Measurements from ENCODE around the gene C16orf54. TPM values are rescaled to one million over a fixed set of nuclear protein-coding genes. Genes with fewer than 3 reads are reported as not detected.
A peak's percentile ranks its signal among the peaks of the same experiment; 100 is the strongest.

Gene C16orf54
- total and polyA plus RNA-seq, 2 experiments from 2014 or later = 3.2 TPM; not detected in 1

GRCh38 chr16:29700253-29700987 is 45.4 kb downstream of the C16orf54 start:
- H3K36me3 Mint-ChIP-seq (ENCODE audit: low read depth) = peaks cover 34% of the 10 kb centered on the region
- no peaks in the 10 kb centered on the region; the same call in 1 of the 2 replicates for H3K79me2 ChIP-seq (replicated peaks; ENCODE audit: insufficient read depth)
- no peak overlapping the region for H3K4me3 ChIP-seq
- H3K27me3 ChIP-seq (ENCODE audit: insufficient read depth) = no peaks in the 10 kb centered on the region
- H2AFZ ChIP-seq = no peak overlapping the region
- no peaks in the 10 kb centered on the region for H3K9me2 ChIP-seq (ENCODE audit: insufficient read depth)
- TF ChIP-seq CREB1 (CRISPR knock-in tag; IDR thresholded peaks at IDR 0.05; ENCODE audit: low read depth) = no peak
- TF ChIP-seq ZNF114 (CRISPR knock-in tag; IDR thresholded peaks at IDR 0.05) = no peak
- TF ChIP-seq EZH2phosphoT487 (IDR thresholded peaks at IDR 0.05; ENCODE audit: unreplicated experiment) = no peak
- TF ChIP-seq JUNB (IDR thresholded peaks at IDR 0.05; ENCODE audit: unreplicated experiment) = no peak
- no peak for TF ChIP-seq EZH2 (IDR thresholded peaks at IDR 0.05; ENCODE audit: low read depth, unreplicated experiment)
- TF ChIP-seq NANOG (IDR thresholded peaks at IDR 0.05; ENCODE audit: borderline replicate concordance) = no peak
- no peak for TF ChIP-seq STAT1 (IDR thresholded peaks at IDR 0.05; ENCODE audit: unreplicated experiment)
- TF ChIP-seq CTCF (conservative IDR thresholded peaks at IDR 0.05; ENCODE audit: low read depth in 2 of 2) = peak; percentile 84 to 96
- TF ChIP-seq, protein P1, sequence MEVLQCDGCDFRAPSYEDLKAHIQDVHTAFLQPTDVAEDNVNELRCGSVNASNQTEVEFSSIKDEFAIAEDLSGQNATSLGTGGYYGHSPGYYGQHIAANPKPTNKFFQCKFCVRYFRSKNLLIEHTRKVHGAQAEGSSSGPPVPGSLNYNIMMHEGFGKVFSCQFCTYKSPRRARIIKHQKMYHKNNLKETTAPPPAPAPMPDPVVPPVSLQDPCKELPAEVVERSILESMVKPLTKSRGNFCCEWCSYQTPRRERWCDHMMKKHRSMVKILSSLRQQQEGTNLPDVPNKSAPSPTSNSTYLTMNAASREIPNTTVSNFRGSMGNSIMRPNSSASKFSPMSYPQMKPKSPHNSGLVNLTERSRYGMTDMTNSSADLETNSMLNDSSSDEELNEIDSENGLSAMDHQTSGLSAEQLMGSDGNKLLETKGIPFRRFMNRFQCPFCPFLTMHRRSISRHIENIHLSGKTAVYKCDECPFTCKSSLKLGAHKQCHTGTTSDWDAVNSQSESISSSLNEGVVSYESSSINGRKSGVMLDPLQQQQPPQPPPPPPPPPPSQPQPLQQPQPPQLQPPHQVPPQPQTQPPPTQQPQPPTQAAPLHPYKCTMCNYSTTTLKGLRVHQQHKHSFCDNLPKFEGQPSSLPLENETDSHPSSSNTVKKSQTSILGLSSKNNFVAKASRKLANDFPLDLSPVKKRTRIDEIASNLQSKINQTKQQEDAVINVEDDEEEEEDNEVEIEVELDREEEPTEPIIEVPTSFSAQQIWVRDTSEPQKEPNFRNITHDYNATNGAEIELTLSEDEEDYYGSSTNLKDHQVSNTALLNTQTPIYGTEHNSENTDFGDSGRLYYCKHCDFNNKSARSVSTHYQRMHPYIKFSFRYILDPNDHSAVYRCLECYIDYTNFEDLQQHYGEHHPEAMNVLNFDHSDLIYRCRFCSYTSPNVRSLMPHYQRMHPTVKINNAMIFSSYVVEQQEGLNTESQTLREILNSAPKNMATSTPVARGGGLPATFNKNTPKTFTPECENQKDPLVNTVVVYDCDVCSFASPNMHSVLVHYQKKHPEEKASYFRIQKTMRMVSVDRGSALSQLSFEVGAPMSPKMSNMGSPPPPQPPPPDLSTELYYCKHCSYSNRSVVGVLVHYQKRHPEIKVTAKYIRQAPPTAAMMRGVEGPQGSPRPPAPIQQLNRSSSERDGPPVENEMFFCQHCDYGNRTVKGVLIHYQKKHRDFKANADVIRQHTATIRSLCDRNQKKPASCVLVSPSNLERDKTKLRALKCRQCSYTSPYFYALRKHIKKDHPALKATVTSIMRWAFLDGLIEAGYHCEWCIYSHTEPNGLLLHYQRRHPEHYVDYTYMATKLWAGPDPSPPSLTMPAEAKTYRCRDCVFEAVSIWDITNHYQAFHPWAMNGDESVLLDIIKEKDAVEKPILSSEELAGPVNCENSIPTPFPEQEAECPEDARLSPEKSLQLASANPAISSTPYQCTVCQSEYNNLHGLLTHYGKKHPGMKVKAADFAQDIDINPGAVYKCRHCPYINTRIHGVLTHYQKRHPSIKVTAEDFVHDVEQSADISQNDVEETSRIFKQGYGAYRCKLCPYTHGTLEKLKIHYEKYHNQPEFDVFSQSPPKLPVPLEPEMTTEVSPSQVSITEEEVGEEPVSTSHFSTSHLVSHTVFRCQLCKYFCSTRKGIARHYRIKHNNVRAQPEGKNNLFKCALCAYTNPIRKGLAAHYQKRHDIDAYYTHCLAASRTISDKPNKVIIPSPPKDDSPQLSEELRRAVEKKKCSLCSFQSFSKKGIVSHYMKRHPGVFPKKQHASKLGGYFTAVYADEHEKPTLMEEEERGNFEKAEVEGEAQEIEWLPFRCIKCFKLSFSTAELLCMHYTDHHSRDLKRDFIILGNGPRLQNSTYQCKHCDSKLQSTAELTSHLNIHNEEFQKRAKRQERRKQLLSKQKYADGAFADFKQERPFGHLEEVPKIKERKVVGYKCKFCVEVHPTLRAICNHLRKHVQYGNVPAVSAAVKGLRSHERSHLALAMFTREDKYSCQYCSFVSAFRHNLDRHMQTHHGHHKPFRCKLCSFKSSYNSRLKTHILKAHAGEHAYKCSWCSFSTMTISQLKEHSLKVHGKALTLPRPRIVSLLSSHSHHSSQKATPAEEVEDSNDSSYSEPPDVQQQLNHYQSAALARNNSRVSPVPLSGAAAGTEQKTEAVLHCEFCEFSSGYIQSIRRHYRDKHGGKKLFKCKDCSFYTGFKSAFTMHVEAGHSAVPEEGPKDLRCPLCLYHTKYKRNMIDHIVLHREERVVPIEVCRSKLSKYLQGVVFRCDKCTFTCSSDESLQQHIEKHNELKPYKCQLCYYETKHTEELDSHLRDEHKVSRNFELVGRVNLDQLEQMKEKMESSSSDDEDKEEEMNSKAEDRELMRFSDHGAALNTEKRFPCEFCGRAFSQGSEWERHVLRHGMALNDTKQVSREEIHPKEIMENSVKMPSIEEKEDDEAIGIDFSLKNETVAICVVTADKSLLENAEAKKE (CRISPR knock-in tag; IDR thresholded peaks at IDR 0.05) = no peak
- TF ChIP-seq, protein P2, sequence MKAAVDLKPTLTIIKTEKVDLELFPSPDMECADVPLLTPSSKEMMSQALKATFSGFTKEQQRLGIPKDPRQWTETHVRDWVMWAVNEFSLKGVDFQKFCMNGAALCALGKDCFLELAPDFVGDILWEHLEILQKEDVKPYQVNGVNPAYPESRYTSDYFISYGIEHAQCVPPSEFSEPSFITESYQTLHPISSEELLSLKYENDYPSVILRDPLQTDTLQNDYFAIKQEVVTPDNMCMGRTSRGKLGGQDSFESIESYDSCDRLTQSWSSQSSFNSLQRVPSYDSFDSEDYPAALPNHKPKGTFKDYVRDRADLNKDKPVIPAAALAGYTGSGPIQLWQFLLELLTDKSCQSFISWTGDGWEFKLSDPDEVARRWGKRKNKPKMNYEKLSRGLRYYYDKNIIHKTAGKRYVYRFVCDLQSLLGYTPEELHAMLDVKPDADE (IDR thresholded peaks at IDR 0.05) = no peak
- no peak for TF ChIP-seq REST (IDR thresholded peaks at IDR 0.05; ENCODE audit: unreplicated experiment)
- peak; percentile 52 for TF ChIP-seq POLR2AphosphoS5 (IDR thresholded peaks at IDR 0.05; ENCODE audit: low read depth)
- peak; percentile 93 for DNase-seq (ENCODE audit: low spot score)
- no peaks in the 10 kb centered on the region; the same call in 1 of the 2 replicates for H4K20me1 ChIP-seq (replicated peaks; ENCODE audit: insufficient read depth)
- peak overlapping the region; percentile 29; the same call in 2 of the 3 replicates for H3K4me3 Mint-ChIP-seq
- H3F3A ChIP-seq (replicated peaks; ENCODE audit: low read depth) = peaks cover 22% of the 10 kb centered on the region
- 0 out of 2 replicates have a peak overlapping the region, but pooled peaks have one; percentile 66 for H3K27ac ChIP-seq (ENCODE audit: low read depth)
- H3K9me3 Mint-ChIP-seq = peaks cover 15% of the 10 kb centered on the region
- H3K4me1 ChIP-seq (ENCODE audit: insufficient read depth) = peaks cover 22% of the 10 kb centered on the region
- H3K27ac Mint-ChIP-seq = no peak overlapping the region
- peak; percentile 78 for ATAC-seq
- H3K4me2 ChIP-seq = no peak overlapping the region
- 0 out of 2 replicates have a peak, but pooled peaks cover 4% of the 10 kb centered on the region for H3K36me3 ChIP-seq (ENCODE audit: insufficient read depth)
- H3K27me3 Mint-ChIP-seq (ENCODE audit: insufficient read depth, low read depth, poor library complexity) = peaks cover 19% of the 10 kb centered on the region
- peaks cover 32% of the 10 kb centered on the region for H3K4me1 Mint-ChIP-seq

Data from GM23338 (cell line).